NCI-H1092 treated with DMSO at 0.1 percent for 48 hours (cell line): Measurements from ENCODE around the gene GRWD1.

Experiments used
- DNase-seq: peaks from one replicate; lab custom pipeline; 2025; lab: John Stamatoyannopoulos, UW

The GRWD1 gene

GRCh38 chr19:48424694-48425219 is 21.0 kb upstream of the GRWD1 start:
- DNase-seq = no peak

- DNase-seq = no peak
Observed at GRCh38 chr19:48428670-48429069, 17.1 kb upstream of the GRWD1 start.

GRCh38 chr19:48433337-48433736 is 12.4 kb upstream of the GRWD1 start:
- no peak for DNase-seq

GRCh38 chr19:48436586-48436985 is 9.2 kb upstream of the GRWD1 start:
- DNase-seq = no peak

GRCh38 chr19:48441360-48442050 is 4.3 kb upstream of the GRWD1 start:
- no peak for DNase-seq

DNA sequence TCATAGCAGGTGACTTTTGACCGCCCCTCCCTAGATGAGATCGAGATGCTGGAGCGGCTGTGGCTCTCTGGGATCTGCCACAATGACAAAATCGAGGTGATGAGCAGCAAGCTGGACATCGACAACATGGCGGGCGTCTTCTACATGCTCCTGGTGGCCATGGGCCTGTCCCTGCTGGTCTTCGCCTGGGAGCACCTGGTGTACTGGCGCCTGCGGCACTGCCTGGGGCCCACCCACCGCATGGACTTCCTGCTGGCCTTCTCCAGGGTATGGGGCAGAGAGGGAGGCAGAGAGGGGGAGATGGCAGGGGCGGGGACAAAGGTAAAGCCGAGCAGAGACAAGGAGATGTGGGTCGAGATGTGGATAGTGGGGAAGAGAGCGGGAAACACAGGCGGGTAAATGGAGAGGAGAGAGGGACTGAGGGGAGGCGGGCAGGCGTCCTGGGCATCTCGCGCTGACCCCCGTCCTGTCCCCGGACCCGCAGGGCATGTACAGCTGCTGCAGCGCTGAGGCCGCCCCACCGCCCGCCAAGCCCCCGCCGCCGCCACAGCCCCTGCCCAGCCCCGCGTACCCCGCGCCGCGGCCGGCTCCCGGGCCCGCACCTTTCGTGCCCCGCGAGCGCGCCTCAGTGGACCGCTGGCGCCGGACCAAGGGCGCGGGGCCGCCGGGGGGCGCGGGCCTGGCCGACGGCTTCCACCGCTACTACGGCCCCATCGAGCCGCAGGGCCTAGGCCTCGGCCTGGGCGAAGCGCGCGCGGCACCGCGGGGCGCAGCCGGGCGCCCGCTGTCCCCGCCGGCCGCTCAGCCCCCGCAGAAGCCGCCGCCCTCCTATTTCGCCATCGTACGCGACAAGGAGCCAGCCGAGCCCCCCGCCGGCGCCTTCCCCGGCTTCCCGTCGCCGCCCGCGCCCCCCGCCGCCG is 3.4 kb upstream of the GRWD1 start:
- DNase-seq = no peak

- DNase-seq = peak; percentile 4
Observed at GRCh38 chr19:48443256-48443655, 2.5 kb upstream of the GRWD1 start.

- DNase-seq = no peak
Observed at GRCh38 chr19:48443731-48444128, 2.1 kb upstream of the GRWD1 start.

DNA sequence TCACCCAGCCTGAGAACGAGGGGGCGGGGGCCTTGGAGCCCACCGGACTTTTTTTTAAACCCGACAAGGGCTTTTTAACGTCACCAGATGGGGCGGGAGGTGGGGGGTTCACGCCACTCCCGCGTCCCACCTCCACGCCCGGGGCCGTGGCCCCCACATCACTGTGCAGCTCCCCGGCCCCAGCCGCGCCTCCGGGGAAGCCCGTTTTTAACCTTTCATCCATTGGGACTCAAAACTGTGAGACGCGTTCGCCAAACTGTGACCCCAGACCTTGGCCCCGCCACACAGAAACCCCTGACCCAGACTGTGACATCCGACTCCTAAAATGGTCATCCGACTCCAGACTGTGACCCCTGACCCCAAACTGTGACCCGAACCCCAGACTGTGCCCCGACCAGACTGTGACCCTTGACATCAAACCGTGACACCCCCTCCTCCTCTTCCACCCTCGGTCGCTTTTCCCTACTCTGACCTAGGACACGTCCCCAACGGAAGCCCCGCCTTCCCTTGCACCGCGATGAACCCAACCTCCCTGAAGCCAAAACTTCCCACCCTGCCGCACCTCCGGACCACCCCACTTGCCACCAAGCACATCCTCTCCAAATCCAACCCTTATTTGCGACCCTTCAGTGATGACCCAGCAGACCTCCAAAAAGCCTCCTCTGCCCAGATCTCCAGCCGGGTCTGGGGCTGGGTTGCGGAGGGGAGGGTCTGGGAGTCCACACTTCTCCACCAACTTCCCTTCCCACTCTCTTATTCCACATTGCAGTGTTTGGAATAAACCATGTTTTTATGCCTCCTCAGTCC is 1.5 kb upstream of the GRWD1 start:
- no peak for DNase-seq

DNA sequence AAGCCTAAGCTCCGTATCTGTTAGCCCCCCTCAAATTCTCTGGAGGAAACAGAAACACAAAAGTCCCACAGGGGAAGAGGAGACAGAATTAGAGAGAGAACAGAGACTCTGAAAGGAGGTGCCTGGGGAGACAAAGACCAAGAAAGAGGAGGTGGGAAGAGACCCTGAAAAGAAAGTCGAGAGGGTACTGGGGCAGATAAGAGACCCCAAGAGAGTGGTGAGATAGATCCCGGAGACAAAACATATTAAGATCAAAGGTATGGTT is 915 bp upstream of the GRWD1 start:
- DNase-seq = no peak

DNA sequence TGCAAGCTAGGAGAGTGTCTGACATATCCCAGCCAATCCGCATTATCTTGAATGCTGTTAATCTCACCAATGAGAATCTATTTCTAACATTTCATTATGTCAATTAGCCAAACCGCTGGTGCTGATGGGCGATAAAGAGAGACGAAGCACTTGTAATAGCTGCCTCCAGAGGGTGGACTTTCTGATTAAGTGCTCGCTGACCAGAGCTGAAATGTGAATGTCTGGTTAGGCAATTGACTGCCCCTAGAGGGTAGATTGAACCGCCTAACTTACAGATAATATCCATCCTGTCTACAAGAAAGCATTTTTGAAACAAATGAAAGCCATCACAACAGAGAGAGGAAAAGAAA is 552 bp upstream of the GRWD1 start:
- DNase-seq = peak; percentile 83

DNA sequence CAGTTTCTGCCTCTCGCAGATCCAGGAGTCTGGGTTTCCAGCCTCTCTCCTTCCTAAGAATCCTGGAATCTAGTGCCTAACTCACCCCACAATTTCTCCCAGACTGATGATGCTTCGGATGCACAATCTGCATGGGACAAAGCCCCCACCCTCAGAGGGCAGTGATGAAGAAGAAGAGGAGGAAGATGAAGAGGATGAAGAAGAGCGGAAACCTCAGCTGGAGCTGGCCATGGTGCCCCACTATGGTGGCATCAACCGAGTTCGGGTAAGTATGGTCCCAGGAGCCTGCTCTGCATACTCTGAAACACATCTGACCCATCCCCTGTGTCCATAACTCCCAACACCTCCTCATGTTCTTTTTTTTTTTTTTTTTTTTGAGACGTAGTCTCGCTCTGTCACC is 796 bp downstream of the GRWD1 start:
- DNase-seq = no peak

- no peak for DNase-seq
Observed at GRCh38 chr19:48448563-48448962, 2.8 kb downstream of the GRWD1 start.

- DNase-seq = no peak
Observed at GRCh38 chr19:48450441-48450840, 4.7 kb downstream of the GRWD1 start.

DNA sequence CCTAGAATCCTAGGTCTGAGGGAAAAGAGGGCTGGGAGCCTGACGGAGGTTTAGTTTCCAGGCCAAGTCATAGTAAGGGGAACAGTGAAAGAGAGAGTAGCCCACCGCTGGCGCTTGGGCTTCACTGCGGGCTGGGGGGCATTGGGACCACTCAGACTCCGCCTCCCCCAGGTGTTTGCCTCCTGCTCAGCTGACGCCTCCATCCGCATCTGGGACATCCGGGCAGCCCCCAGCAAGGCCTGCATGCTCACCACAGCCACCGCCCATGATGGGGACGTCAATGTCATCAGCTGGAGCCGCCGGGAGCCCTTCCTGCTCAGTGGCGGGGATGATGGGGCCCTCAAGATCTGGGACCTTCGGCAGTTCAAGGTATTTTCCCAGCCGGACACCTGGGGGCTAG is 5.1 kb downstream of the GRWD1 start:
- DNase-seq = no peak

GRCh38 chr19:48451624-48452023 is 5.8 kb downstream of the GRWD1 start:
- no peak for DNase-seq

GRCh38 chr19:48452289-48453190 is 6.8 kb downstream of the GRWD1 start:
- no peak for DNase-seq

- no peak for DNase-seq
Observed at GRCh38 chr19:48454150-48454730, 8.5 kb downstream of the GRWD1 start.

DNA sequence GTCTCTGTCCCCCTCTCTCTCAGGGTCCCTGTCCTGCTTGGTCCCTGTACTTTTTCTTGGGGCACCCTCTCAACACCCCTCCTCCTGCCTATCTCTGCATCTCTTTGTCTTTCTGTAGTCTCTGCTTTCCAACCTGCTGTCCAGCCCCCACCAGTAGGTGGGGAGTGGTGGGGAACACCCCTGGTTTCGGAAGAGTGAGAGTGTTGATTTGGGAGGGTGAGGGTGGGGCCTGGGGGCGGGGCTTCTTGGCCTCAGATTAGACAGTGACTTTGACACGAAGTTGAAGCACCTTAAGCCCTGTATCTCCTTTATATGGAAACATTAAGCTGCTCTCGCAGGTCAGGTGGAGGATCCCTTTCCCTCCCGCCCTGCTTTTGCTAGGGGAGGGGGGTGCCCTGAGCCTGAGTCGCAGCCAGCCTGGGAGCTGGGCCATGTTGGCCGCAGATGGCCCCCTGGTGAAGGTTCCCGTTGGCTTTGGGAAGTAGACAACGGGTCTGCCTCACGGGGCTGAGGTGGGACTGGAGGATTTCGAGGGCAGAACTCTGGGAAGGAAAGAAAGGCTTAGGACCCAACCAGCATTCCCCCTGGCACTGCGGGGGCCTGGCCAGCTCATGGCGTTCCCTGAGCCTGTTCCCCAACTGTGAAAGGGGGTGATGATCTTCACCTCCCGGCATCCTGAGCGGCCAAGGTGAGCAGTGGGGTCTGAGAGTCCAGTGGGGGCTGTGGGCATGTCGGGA is 9.6 kb downstream of the GRWD1 start, which contains the start of gene KCNJ14:
TSS of gene KCNJ14 (plus strand) at position 404 of the 737 bp plus-strand sequence. CDS start 6,151 bp downstream, outside the sequence.
- no peak for DNase-seq

- no peak for DNase-seq
Observed at GRCh38 chr19:48455908-48456562, 10.3 kb downstream of the GRWD1 start.
